HG03575 (cell line): ENCODE measurements around the gene EPG5.
"Not testable (repeated sequence)": the region's sequence is repeated elsewhere in the genome, so short reads cannot be mapped to it uniquely, and the experiment has no call there.

ENCODE experiments used
- ATAC-seq: cut with Tn5 transposase; IDR thresholded peaks from one replicate; pipeline ENCODE4 v1.9.1; 2021; ENCODE audit not compliant: unreplicated experiment, insufficient number of reproducible peaks, low FRiP score; ENCODE audit errors: extremely low read depth

The EPG5 gene, protein sequence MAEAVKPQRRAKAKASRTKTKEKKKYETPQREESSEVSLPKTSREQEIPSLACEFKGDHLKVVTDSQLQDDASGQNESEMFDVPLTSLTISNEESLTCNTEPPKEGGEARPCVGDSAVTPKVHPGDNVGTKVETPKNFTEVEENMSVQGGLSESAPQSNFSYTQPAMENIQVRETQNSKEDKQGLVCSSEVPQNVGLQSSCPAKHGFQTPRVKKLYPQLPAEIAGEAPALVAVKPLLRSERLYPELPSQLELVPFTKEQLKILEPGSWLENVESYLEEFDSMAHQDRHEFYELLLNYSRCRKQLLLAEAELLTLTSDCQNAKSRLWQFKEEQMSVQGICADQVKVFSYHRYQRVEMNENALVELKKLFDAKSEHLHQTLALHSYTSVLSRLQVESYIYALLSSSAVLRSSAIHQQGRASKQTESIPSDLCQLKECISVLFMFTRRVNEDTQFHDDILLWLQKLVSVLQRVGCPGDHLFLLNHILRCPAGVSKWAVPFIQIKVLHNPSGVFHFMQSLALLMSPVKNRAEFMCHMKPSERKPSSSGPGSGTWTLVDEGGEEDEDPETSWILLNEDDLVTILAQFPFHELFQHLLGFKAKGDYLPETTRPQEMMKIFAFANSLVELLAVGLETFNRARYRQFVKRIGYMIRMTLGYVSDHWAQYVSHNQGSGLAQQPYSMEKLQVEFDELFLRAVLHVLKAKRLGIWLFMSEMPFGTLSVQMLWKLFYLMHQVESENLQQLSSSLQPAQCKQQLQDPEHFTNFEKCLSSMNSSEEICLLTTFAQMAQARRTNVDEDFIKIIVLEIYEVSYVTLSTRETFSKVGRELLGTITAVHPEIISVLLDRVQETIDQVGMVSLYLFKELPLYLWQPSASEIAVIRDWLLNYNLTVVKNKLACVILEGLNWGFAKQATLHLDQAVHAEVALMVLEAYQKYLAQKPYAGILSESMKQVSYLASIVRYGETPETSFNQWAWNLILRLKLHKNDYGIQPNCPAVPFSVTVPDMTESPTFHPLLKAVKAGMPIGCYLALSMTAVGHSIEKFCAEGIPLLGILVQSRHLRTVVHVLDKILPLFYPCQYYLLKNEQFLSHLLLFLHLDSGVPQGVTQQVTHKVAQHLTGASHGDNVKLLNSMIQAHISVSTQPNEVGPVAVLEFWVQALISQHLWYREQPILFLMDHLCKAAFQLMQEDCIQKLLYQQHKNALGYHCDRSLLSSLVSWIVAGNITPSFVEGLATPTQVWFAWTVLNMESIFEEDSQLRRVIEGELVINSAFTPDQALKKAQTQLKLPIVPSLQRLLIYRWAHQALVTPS (N-terminal part only)

GRCh38 chr18:45967007-45967706 is at the start of gene EPG5:
Gene EPG5 (minus strand): TSS chr18:45967329. CDS start chr18:45967239, 90 bp downstream.
- peak; percentile 77 for ATAC-seq

DNA sequence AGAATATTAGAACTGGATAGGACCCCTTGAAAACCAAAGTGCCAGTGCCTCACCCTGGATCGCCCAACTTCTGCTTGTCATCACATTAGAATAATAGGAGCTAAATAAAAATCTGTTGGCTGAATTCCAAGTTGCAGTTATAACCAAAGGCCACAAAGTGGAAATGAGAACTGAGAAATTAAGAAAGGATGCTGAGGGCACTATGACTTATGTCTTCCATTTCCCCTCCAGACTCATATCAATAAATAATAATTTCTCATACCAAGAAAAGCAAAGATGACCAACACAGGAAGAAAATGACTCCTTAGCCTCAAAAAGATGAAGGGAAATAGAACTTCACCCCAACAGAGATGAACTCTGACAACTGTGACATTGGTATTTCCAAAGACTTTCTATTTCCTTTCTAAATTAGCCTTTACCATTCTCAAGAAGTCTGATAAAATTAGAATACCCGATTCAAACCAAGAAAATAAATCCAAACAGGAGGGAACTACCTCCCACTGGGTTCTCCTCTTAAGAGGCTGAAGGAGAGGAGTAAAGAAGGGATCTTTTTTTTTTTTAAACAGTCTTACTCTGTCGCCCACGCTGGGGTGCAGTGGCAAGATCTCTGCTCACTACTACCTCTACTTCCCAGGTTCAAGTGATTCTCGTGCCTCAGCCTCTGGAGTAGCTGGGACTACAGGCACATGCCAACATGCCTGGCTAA is 46.5 kb upstream of the EPG5 start:
- no peak for ATAC-seq

DNA sequence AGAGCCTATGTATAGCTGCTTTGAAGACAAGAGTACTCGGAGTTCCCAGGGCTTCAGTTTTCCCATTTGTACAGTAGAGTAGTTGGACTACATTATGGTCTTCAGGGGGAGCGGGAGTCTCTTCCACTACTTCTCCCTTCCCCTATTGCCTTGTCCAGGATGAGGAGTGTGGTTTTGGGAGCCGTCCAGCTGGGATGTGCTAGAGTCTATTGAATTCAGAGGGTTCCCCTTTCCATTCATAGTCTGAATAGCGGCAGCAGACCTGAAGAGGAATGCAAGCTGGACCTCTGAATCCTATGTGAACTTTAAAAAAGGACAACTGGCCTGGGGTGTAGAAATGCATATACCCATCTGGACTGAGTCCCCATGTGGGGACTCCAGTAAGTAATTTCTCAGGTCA is 43.5 kb upstream of the EPG5 start:
- no peak for ATAC-seq

DNA sequence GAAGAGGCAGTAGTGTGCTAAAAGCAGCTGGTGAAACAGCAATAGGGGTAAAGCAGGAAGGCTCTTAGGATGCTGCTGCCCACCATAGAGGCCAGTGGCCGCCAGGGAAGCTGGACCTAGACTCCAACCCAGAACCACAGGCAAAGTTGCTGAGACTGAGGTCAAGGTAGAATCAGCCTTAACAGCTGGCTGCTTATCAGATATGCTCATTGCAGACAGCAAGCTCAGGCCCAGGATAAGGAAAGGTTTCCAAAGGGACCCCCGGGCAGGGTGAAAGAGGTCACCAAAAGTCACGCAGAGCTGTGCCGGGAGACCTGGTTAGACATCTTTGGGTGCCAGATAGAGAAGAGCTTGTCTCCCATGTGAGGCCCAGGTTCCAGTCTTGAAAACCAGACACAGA is 42.9 kb upstream of the EPG5 start:
- ATAC-seq = no peak

GRCh38 chr18:46009125-46009840 is 42.2 kb upstream of the EPG5 start:
- no peak for ATAC-seq

DNA sequence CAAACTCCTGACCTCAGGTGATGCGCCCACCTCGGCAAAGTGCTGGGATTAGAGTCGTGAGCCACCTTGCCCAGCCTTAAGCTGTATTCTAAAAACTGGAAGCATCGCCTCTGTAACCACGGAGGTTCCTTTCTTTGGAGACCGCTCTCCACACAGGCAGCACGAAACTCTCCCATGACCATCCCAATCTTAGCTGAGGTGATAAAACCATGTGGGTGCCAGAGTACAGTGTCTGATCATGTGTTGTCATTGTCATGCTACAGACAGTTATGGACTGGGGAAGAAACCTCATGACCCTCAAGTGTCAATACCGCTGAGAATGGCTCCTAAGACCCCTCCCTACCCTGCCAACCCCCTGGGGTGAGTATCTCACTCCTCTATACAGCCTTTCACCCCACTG is 41.4 kb upstream of the EPG5 start:
- no peak for ATAC-seq

DNA sequence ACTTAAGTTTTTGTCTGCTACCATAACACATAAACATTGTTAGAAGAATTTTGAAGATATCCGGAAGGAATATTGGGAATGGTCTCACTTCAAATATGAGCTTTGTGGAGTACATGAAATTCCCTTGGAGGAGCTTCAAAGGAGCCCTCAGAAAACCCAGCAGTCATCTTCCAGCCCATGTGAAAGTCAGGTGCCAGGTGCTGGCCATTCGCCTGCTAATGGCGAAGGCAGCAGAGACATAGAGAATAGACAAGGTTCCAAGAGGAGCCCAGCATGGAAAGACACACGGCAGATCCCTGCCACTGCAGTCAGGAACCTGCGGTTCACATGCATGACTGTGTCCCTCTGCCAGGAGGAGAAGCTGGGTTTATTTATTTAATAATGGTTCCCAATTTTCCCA is 40.0 kb upstream of the EPG5 start:
- ATAC-seq = no peak

GRCh38 chr18:46002934-46003333 is 35.8 kb upstream of the EPG5 start:
- no peak for ATAC-seq

GRCh38 chr18:46001892-46002291 is 34.8 kb upstream of the EPG5 start:
- ATAC-seq = no peak

- no peak for ATAC-seq
Observed at GRCh38 chr18:46001074-46001473, 33.9 kb upstream of the EPG5 start.

GRCh38 chr18:45999536-45999935 is 32.4 kb upstream of the EPG5 start:
- no peak for ATAC-seq

GRCh38 chr18:45998244-45998643 is 31.1 kb upstream of the EPG5 start:
- no peak for ATAC-seq

DNA sequence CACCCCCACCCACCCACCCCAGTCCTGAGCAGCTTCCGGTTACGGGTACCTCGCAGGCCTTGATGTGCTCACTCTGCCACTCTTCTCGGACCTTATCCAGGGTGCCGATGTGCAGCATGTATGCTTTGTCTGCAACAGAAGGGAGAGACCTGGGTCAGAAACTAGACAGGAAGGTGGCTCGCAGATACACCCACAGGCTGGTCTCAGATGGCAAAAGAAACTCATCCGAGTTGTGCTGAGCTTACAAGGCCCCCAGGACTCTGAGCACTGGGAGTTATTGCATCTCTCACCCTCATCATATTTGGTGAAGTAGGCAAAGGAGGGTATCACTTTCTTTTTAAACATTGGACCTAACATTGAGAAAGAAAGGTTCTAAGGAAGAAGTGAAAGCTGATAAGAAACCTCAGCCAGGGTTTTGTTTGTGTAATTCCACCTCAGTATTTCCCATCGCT is 30.6 kb upstream of the EPG5 start:
- ATAC-seq = no peak

DNA sequence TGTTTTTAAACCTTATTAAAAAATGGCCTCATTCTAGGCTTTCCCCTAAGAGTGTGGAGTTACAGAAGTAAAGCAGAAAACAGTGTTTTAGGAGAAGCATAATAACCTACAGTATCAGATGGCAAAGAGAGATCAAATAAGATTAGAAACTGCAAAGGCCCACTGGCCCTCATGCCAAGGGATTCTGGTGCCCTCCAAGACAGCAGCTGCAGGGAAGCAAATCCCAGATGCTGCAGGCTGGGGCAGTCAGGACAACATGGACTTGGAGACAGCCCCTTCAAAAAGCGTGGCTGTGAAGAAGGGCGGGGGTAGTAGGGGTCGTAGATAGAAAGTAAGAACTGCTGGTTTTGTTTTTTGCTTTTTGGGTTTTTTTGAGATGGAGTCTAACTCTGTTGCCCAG is 28.3 kb upstream of the EPG5 start:
- ATAC-seq = no peak

DNA sequence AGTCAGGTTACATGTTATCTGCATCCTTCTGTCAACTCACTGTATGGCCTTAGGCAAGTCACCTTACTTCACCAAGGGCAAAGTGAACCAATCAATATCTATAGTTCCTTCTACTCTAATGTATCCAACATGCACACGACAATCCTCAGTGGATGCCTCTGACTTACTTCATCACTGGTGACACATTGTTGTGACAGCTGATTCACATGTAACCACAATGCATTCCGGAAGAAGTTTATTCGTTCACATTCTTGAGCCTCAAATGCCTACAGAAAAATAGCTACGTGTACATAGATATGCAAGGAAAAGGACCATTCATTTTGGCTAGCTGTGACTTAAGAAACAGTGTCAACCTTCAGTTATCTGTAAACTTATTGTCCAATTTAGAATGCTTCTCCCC is 26.3 kb upstream of the EPG5 start:
- ATAC-seq = no peak

GRCh38 chr18:45992527-45992926 is 25.4 kb upstream of the EPG5 start:
- ATAC-seq = not testable (repeated sequence)

DNA sequence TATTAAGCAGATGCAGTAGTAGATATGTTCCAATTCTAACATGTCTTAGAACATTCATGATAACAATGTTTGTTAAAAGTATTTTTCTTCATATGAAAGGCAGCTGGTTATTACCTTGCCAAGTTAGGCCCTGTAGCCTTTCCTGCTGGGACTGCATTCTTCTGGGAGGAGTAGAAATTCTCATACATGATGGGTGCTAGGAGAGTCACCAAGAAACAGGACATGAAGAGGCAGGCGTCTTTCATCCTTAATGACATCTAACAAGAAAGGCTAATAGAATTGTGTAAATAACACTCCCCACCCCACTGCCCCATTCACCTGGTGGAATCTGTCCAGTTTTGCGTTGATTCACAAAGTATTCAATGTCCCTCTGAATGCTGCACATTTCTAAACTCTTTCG is 24.7 kb upstream of the EPG5 start:
- no peak for ATAC-seq
